H1 (cell line): Measurements from ENCODE around the gene WNT11. TPM values are rescaled to one million over a fixed set of nuclear protein-coding genes. Genes with fewer than 3 reads are reported as not detected.

ENCODE experiments used
- ASH2L ChIP-seq: fragments of 200-600, 300-600 bp; sonication (generic); IDR thresholded peaks from one replicate; pipeline ENCODE4 v1.7.1; 2017; ENCODE audit warnings: low read length
- BACH1 ChIP-seq: IDR thresholded peaks from 2 replicates; pipeline ENCODE4 v1.6.1; 2012; ENCODE audit warnings: low read length, improper control_type of control experiment
- CHD2 ChIP-seq: IDR thresholded peaks from 2 replicates; pipeline ENCODE4 v1.6.1; 2012; ENCODE audit warnings: low read length, improper control_type of control experiment
- CHD7 ChIP-seq: fragments of 300-600 bp; sonication (generic); IDR thresholded peaks from 2 replicates; pipeline ENCODE4 v1.7.1; 2012; ENCODE audit warnings: low read length, moderate library complexity, mild to moderate bottlenecking, inconsistent platforms; ENCODE audit not compliant: insufficient replicate concordance
- CREB1 ChIP-seq: IDR thresholded peaks from 2 replicates; pipeline ENCODE4 v1.6.1; 2012; ENCODE audit warnings: inconsistent platforms
- EP300 ChIP-seq, 2 experiments: IDR thresholded peaks; 1 replicate in 1 of 2; 2 replicates in 1 of 2; pipeline ENCODE4 v1.6.1; 2011 to 2012; ENCODE audit warnings: low read depth in 2 of 2, low read length in 2 of 2, mild to moderate bottlenecking in 2 of 2, borderline replicate concordance in 1 of 2, inconsistent platforms in 1 of 2, moderate library complexity in 1 of 2
- KDM5A ChIP-seq: fragments of 200-600 bp; IDR thresholded peaks from 2 replicates; pipeline ENCODE4 v1.7.1; 2012; ENCODE audit warnings: mild to moderate bottlenecking, low read length, inconsistent platforms, mixed read lengths
- SIRT6 ChIP-seq: IDR thresholded peaks from one replicate; pipeline ENCODE4 v1.7.1; 2012; ENCODE audit warnings: low read length, inconsistent platforms
- TAF7 ChIP-seq: optimal IDR thresholded peaks from 2 replicates; pipeline ENCODE3; 2011; ENCODE audit warnings: low read depth, mild to moderate bottlenecking, inconsistent platforms, low read length, moderate library complexity, borderline replicate concordance
- TBP ChIP-seq: IDR thresholded peaks from 2 replicates; pipeline ENCODE4 v1.6.1; 2011; ENCODE audit warnings: low read depth, low read length, improper control_type of control experiment
- YY1 ChIP-seq: IDR thresholded peaks from 2 replicates; pipeline ENCODE4 v1.6.1; 2011; ENCODE audit warnings: low read depth, mild to moderate bottlenecking, low read length
- polyA plus RNA-seq, 7 experiments: library from polyadenylated mRNA; depleted of rRNA in 3 of 7; stranded (reverse) in 5 of 7; unstranded in 2 of 7; fragments of >200 nt in 5 of 7; fragments of 200-250 nt in 2 of 7; gene quantifications; 1 replicate in 5 of 7; 2 replicates in 1 of 7; 4 replicates in 1 of 7; pipeline versions ENCODE4 v1.2.1 to v1.2.3, GENCODE V29; 2011 to 2013; ENCODE audit warnings: missing spikeins in 2 of 7, mixed read lengths in 2 of 7
- total RNA-seq: library from RNA; stranded (reverse); fragmentation: NEBNext Ultra II Directional; extraction: Animal tissue kit (Norgen Biotek cat#: 25700); gene quantifications from 2 replicates; pipeline ENCODE4 v1.2.1, GENCODE V29; 2021

Gene WNT11
- total and polyA plus RNA-seq, 2 of the 8 experiments (the other 6 are each of a cell fraction or from before 2014, with no cell fraction given) = 0.11 to 0.45 TPM

DNA sequence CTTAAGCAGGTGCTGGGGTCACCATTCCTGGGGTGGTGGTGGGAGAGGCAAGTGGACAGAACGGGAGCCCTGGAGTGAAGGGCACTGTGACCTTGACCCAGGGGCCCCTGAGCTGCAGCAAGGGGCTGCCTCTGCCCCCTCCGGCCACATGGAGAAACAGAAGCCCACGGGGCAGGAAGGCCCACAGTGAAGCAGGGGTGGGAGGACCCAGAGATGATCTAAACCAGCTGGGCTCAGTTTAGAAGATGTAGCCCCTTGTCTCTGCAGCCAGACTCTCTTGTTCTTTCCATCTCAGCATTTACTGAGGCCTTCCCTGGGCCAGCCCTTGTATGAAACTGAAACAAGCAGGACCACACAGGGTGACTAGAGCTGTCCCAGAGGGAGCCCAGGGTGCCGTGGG, 30.5 kb downstream of the WNT11 start (continued):
- TF ChIP-seq CHD7 (no peak), YY1 (no peak), BACH1 (no peak), KDM5A (no peak), EP300 (IDR thresholded peaks at IDR 0.05; ENCODE audit: borderline replicate concordance in 1 of 2, low read depth in 2 of 2, low read length in 2 of 2) (no peak), SIRT6 (no peak), ASH2L (no peak), CREB1 (no peak), TAF7 (no peak), CHD2 (no peak), TBP (no peak)
